ENCODE measurements around the gene BDP1. TPM values are rescaled to one million over a fixed set of nuclear protein-coding genes. Genes with fewer than 3 reads are reported as not detected.
A peak's percentile ranks its signal among the peaks of the same experiment; 100 is the strongest.

Gene BDP1
- total RNA-seq, 1 experiment from 2014 or later = 22.0 TPM

DNA sequence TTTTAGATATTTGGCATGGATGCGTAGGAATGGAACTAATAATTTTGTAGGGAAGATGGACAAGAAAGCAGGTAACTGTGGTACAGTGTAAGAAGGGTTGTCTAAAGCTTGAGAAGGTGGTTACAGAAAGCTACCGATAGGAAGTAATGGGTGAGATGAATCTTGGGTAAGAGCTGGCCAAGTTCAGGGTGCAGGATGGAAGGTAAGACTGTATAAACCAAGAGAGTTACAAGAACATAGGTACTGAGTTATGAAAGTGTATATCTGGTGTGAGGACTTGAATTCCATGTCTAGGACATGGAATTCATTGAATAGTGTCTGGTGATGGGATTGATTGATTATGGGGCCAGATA is 133.1 kb downstream of the BDP1 start:
- ATAC-seq = no peak
- H3K27me3 ChIP-seq (ENCODE audit: insufficient read depth, low read length) = no peaks in the 10 kb centered on the region
- peaks cover 32% of the 10 kb centered on the region for H3K79me2 ChIP-seq (ENCODE audit: insufficient read depth, low read length)
- POLR2A ChIA-PET = interaction anchor here (0.7 to 0.8 kb wide), 2 partner anchors 9 to 12 kb away, joined by 3 read pairs; no protein-coding TSS in a partner anchor
- H3K4me2 ChIP-seq (ENCODE audit: low read length) = peak overlapping the region; percentile 94
- no peaks in the 10 kb centered on the region for H3K9me2 ChIP-seq (ENCODE audit: insufficient read depth)
- BruUV-seq (replicated peaks) = TSS peak; percentile 48
- no peaks in the 10 kb centered on the region for H4K20me1 ChIP-seq (ENCODE audit: insufficient read depth)
- H3K9me3 ChIP-seq (ENCODE audit: control insufficient read depth in 1 of 2, insufficient read depth in 1 of 2, low read depth in 1 of 2, low read length in 2 of 2) = no peaks in the 10 kb centered on the region
- H3K9ac ChIP-seq (ENCODE audit: low read length) = no peak overlapping the region
- no peak overlapping the region for H2AFZ ChIP-seq (ENCODE audit: low read depth, low read length, poor library complexity, severe bottlenecking)
- DNase-seq (ENCODE audit: low read depth, low spot score) = no peak
- peaks cover 10 to 23% of the 10 kb centered on the region in 2 experiments for H3K4me1 ChIP-seq (ENCODE audit: control insufficient read depth in 1 of 2, insufficient read depth in 2 of 2, low read length in 2 of 2)
- CTCF ChIA-PET = interaction anchor here (1.4 to 2.7 kb wide), 2 partner anchors 12 to 169 kb away, joined by 3 to 20 read pairs; no protein-coding TSS in a partner anchor
- H3K36me3 ChIP-seq (ENCODE audit: control insufficient read depth in 1 of 2, insufficient read depth in 2 of 2, low read length in 2 of 2) = no peaks in the 10 kb centered on the region
- intact Hi-C loops (cut with micrococcal nuclease) = no loop called here
- TF ChIP-seq POLR2AphosphoS5 (IDR thresholded peaks at IDR 0.05; ENCODE audit: low read depth, low read length) = no peak
- RAD21 ChIA-PET (ENCODE audit: low non-redundant PET in 1 of 2, low total read pairs in 2 of 2, uncharacterized antibody in 2 of 2, unreplicated experiment in 2 of 2) = no interaction called here
- no peak overlapping the region for H3K27ac ChIP-seq (ENCODE audit: low read depth, low read length)
- H3K4me3 ChIP-seq (replicated peaks in 1 of 2; ENCODE audit: low read depth in 1 of 2, low read length in 2 of 2) = peak overlapping the region in 1 of 2 experiments; percentile 74; a peak in 1 of 4 replicates

DNA sequence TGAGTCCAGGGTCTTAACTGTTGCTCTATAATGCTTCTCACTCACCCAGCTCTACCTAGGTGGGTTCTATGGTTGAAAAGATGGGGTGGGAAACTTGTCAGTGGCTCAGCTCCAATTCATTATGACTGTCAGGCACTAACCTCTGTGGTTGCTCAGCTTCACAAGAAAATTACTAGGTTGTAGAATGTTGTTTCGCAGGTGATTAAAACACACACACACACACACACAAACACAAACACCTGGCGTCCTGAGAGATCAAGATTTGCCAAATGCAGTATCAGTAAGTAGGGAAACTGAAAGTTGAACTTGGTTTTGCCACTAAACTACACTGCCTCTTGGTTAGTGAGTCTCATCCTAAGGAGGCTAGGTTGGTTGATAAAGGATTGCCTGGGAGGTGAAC is 134.5 kb downstream of the BDP1 start:
- peaks cover 32% of the 10 kb centered on the region for H3K79me2 ChIP-seq (ENCODE audit: insufficient read depth, low read length)

More for the DNA sequence above, 134.5 kb downstream of the BDP1 start:
- CTCF ChIA-PET = interaction anchor here (1.8 kb wide), 1 partner anchor 11 kb away, joined by 10 read pairs; no protein-coding TSS in a partner anchor
- H3K4me3 ChIP-seq (replicated peaks in 1 of 2; ENCODE audit: low read depth in 1 of 2, low read length in 2 of 2) = no peak overlapping the region
- no peak overlapping the region for H3K9ac ChIP-seq (ENCODE audit: low read length)
- H3K27me3 ChIP-seq (ENCODE audit: insufficient read depth, low read length) = no peaks in the 10 kb centered on the region
- H3K9me3 ChIP-seq (ENCODE audit: control insufficient read depth in 1 of 2, insufficient read depth in 1 of 2, low read depth in 1 of 2, low read length in 2 of 2) = no peaks in the 10 kb centered on the region
- no peak overlapping the region for H2AFZ ChIP-seq (ENCODE audit: low read depth, low read length, poor library complexity, severe bottlenecking)
- no peak overlapping the region for H3K27ac ChIP-seq (ENCODE audit: low read depth, low read length)
- POLR2A ChIA-PET = no interaction called here
- RAD21 ChIA-PET (ENCODE audit: low non-redundant PET in 1 of 2, low total read pairs in 2 of 2, uncharacterized antibody in 2 of 2, unreplicated experiment in 2 of 2) = no interaction called here
- H3K9me2 ChIP-seq (ENCODE audit: insufficient read depth) = no peaks in the 10 kb centered on the region
- ATAC-seq (no peak), DNase-seq (ENCODE audit: low read depth, low spot score) (no peak)
- BruUV-seq (replicated peaks) = no TSS peak
- H4K20me1 ChIP-seq (ENCODE audit: insufficient read depth) = no peaks in the 10 kb centered on the region
- intact Hi-C loops (cut with micrococcal nuclease) = no loop called here
- H3K4me1 ChIP-seq (ENCODE audit: control insufficient read depth in 1 of 2, insufficient read depth in 2 of 2, low read length in 2 of 2) = peaks cover 10 to 23% of the 10 kb centered on the region in 2 experiments
- no peak overlapping the region for H3K4me2 ChIP-seq (ENCODE audit: low read length)
- H3K36me3 ChIP-seq (ENCODE audit: control insufficient read depth in 1 of 2, insufficient read depth in 2 of 2, low read length in 2 of 2) = no peaks in the 10 kb centered on the region
- TF ChIP-seq FOSL1 (IDR thresholded peaks at IDR 0.05; ENCODE audit: low read depth) (no peak), REST (IDR thresholded peaks at IDR 0.05; ENCODE audit: low read depth) (no peak), TCF7L2 (IDR thresholded peaks at IDR 0.05; ENCODE audit: borderline replicate concordance, extremely low read depth, insufficient read depth, insufficient read length) (no peak), POLR2AphosphoS5 (IDR thresholded peaks at IDR 0.05; ENCODE audit: low read depth, low read length) (no peak), POLR2A (IDR thresholded peaks at IDR 0.05; ENCODE audit: borderline replicate concordance, extremely low read depth, insufficient read depth, insufficient read length) (no peak), EZH2phosphoT487 (IDR thresholded peaks at IDR 0.05; ENCODE audit: borderline replicate concordance) (no peak)
- TF ChIP-seq, protein P1, sequence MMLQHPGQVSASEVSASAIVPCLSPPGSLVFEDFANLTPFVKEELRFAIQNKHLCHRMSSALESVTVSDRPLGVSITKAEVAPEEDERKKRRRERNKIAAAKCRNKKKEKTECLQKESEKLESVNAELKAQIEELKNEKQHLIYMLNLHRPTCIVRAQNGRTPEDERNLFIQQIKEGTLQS (IDR thresholded peaks at IDR 0.05) = no peak
